Stimulated activated CD4-positive, alpha-beta T cell treated with anti-CD3 and anti-CD28 coated beads, Interleukin-4, amount 100 ng/mL, for 1 hour (primary cell): ENCODE measurements around the gene GCK.
"Not testable (repeated sequence)": the region's sequence is repeated elsewhere in the genome, so short reads cannot be mapped to it uniquely, and the experiment has no call there.

ENCODE experiments used
- DNase-seq: peaks from one replicate; pipeline ENCODE4 v3.0.0-alpha.2; 2020

GCK gene

DNA sequence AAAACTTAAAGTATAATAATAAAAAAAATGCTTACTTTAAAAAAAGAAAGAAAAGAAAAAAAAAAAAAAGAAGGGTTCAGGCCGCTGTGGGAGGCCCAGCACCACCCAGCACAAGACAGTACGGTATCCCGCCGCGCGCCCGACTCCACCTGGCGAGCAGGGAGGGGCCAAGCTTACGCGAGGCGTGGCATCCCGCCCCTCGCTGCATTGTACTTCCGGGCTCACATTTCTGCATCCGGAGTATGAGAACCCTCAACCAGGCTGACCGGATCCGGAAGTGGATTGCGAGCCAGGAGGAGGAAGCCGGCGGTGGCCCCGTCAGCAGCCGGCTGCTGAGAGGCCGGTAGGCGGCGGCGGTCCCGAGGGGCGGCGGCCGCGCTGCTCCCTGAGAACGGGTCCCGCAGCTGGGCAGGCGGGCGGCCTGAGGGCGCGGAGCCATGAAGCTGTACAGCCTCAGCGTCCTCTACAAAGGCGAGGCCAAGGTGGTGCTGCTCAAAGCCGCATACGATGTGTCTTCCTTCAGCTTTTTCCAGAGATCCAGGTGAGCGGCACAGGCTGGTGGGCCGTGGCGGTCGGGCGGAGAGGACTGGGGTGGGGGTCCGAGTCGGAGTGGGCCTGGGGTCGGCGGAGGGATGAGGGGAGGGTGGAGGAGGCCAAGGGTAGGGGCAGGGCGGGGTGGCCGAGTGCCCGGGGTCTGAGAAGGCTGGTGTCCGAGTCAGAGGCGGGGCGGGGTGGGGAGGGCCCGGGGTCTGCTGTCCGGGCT is 11.6 kb upstream of the GCK start, which contains the start of gene YKT6:
YKT6 (plus strand) TSS at position 280 of the 763 bp plus-strand sequence; CDS start at position 438, 158 bp downstream.
- peak; percentile 93 for DNase-seq

GRCh38 chr7:44200163-44200562 is 10.9 kb upstream of the GCK start:
- not testable (repeated sequence) for DNase-seq

- DNase-seq, result no peak
These were observed 8.2 kb upstream of the GCK start for GRCh38 chr7:44197474-44197873.

GRCh38 chr7:44196450-44196872 is 7.2 kb upstream of the GCK start:
- no peak for DNase-seq

GRCh38 chr7:44195889-44196288 is 6.7 kb upstream of the GCK start:
- no peak for DNase-seq

DNA sequence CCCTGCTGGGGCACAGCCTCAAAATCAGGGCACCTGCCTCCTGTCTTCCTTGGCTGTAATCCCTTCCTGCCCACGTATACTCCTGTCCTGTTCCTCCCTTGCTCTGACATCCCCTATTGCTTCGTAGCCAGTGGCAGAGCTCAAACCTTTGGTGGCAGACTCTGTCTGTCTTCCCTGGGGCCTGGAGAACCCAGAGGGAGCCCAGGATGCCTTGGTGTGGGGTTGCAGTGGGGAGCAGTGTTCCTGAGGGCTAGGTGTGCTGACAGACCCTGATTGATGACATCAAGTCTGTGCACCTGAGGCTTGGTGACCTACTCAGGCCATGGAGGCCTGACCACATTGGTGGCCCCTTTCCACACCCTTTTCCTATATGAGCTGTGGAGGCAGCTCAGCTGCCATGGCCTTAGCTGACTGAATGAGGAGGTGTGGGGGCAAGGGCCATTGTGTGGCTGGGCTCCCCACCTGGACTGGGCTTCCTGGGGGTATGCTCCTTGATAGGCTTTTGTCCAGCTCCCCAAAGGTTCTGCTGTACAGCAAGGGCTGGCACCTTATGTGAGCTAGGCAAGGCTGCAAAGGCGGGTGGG is 5.4 kb upstream of the GCK start:
- DNase-seq, result no peak

DNA sequence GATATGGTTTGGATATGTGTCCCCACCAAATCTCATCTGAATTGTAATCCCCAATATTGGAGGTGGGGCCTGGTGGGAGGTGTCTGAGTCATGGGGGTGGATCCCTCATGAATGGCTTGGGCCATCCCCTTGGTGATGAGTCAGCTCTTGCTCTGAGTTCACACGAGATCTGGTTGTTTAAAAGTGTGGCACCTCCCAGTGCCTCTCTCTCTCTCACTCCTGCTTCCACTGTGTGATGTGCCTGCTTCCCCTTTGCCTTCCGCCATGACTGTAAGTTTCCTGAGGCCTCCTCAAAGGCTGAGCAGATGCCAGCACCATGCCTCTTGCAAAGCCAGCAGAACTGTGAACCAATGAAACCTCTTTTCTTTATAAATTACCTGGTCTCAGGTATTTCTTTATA is 4.8 kb upstream of the GCK start:
- peak; percentile 53 for DNase-seq

GRCh38 chr7:44193011-44193802 is 4.0 kb upstream of the GCK start:
- no peak for DNase-seq

DNA sequence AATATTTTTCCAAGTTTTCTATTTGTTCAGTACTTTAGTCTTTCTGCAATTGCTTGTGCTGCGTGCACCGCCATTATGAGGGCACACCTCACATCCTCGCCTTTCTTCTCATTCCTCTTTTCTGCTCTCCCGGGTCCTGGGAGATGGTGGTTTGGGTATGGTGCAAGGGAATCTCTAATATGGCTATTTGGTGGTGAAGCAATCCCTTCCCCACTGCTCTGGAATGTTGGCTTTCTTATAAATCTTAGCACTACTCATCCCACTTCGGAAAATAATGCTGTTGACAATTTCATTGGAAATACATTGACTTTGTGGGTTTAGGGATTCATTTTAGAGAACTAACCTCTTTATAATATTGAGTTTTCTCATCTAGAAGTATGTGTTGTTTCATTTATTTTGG is 1.9 kb upstream of the GCK start:
- no peak for DNase-seq

- DNase-seq, result no peak
These were observed 994 bp upstream of the GCK start for GRCh38 chr7:44189993-44190872.

GRCh38 chr7:44188480-44189225 is 586 bp downstream of the GCK start:
- no peak for DNase-seq

DNA sequence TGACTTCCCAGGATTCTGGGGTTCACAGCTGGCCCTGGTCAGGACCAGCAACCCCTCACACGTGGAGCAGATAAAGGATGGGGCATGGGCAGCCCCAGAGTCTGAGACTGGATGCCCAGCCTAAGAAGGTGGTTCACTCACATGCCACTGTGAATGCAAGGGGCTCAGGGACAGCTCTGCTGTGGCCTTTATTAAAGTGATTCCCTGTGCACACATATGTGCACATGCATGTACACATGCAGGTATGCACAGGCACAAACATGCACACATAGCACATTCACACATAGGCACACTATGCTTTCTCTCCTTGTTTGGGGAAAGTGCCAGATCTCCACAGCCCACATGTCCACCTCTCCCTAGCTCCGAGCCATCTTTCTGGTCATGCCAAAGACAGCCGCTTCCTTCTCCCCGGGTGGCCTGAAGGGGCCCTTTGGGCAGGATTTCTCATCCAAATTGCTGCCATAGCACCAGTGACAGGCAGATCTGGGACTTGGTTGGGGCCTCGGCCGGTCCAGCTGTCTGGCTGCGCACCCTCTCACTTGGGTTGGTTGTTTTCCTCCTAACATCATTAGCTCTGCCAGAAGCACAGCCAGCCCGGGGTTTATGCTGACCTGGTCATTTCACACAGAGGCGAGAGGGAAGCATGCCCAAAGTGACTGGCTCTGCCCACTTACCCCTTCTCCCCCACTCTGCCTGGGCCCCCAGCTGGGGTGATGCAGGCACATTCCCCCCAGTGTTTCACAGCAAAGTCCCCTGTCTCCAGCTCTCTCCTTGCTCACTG is 1.4 kb downstream of the GCK start:
- DNase-seq, result no peak

GRCh38 chr7:44186736-44187135 is 2.5 kb downstream of the GCK start:
- DNase-seq, result no peak

DNA sequence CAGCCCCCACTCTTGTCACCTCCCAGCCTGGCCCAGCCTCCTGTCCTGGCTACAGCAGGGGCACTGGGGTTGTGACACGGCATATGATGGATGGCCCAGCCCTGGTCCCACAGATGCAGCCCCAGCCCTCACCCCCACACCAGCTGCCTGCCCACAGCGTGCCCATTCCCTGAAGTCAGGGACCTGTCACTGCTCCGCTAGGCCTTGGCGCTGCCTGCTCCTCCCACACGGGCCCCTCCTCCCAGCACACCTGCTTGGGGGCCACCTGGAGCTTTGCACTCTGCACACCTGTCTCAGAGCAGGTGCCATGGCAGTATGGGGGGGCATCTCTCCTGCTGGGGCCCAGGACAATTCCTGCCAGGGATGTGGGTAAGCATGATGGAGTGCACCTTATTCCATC is 3.5 kb downstream of the GCK start:
- no peak for DNase-seq

DNA sequence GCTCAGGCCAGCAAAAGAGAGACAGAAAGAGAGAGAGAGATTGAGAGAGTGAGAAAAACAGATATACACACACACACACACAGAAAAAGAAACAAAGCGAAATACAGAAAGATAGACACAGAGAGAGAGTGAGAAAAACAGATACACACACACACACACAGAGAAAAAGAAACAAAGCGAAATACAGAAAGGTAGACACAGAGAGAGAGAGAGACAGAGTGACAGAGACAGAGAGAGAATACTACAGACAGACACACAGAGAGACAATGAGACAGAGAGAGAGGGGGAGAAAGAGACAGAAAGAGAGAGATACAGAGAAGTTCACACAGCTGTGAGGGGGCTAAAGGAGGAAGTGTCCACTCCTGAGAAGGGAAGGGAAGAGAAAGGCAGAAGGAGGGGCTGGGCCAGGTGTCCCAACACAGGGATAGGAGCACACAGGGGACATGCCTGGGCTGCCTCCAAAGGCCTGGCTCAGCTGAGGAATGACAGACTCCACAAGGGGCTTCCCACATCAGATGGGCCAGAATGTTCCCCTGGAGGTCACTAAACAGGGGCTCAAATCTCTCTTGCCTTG is 4.3 kb downstream of the GCK start:
- no peak for DNase-seq

- no peak for DNase-seq
These were observed 4.9 kb downstream of the GCK start for GRCh38 chr7:44184206-44184872.

DNA sequence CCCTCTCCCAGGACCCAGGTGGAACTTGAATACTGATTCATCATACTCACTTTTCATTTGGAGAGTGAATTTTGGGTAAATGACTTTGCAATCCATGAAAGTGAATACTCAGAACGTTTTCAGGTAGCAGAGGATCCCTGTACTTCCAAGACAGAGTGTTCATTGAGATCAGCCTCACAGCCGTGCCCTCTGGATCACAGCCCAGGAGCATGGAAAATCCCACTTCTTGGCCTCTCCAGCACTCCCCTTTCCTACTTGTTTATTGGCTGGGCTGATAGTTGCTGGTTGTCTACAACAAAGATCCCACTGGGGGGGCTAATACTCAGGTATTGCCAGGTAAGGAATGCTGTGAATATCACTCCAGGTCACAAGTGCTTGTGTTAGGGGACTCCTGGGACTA is 5.9 kb downstream of the GCK start:
- no peak for DNase-seq

DNA sequence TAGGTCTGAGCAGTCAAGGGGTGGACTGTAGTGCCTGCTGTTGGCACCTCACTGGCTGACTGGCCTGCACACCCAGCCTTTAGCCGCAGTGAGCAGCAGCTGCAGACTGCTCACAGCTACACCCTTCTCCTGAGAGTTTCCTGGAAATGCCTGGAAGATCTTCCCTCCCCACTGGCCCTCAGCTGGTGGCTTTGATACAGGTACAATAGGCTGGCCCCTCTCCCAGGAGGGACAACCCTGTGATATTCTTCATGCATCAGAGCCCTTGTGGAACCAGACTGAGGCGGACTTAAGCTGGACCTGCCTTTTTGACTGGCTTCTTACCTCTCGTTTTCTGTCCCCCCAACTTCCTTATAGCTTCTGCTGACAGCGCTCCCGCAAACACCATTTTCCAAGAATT is 6.4 kb downstream of the GCK start:
- DNase-seq, result no peak

GRCh38 chr7:44180631-44181030 is 8.6 kb downstream of the GCK start:
- DNase-seq, result no peak

- no peak for DNase-seq
These were observed 11.6 kb downstream of the GCK start for GRCh38 chr7:44177570-44178131.
